CD4-positive, alpha-beta T cell treated with Interleukin-21 for 1 hour (primary cell): ENCODE data around the gene C12orf42.
A peak's percentile ranks its signal among the peaks of the same experiment; 100 is the strongest.
"Not testable (repeated sequence)": the region's sequence is repeated elsewhere in the genome, so short reads cannot be mapped to it uniquely, and the experiment has no call there.

ENCODE experiments used
- DNase-seq: peaks from one replicate; pipeline ENCODE4 v3.0.0-alpha.2; 2020

Gene C12orf42

DNA sequence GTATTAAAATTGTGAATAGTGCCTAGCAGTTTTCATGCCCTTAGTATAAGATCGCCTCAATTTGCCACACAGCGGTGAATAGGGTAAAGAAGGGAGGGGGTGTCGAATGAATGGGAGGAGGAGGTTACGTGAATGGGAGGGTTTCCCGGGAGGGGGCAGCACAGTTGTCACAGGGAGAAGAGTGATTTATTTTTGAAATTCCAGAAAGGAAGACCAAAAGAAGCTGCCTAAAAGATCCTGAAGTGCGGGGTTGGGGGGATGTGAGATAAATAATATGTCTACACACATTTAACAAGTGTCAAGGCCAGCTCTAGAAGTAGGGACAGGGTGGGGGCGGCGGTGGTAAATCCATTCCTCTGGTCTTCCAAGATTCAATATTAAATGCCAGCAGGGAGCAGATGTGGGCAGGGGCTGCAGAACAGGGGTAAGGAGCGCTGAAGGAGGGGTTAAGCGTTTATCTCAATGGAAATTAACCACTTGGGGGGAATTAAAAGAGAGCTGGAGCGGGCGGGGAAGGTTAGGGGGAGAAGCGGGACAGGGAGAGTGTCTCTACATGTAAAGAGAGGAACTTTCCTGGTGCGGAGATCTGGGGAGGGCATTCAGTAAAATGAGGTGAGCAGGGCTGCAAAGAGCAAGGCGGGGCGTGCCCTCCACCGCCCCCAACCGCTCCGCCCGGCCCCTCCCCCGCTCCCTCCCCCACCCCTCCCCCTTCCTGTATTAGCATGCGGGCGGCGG is 867 bp downstream of the C12orf42 start:
- DNase-seq, result no peak

DNA sequence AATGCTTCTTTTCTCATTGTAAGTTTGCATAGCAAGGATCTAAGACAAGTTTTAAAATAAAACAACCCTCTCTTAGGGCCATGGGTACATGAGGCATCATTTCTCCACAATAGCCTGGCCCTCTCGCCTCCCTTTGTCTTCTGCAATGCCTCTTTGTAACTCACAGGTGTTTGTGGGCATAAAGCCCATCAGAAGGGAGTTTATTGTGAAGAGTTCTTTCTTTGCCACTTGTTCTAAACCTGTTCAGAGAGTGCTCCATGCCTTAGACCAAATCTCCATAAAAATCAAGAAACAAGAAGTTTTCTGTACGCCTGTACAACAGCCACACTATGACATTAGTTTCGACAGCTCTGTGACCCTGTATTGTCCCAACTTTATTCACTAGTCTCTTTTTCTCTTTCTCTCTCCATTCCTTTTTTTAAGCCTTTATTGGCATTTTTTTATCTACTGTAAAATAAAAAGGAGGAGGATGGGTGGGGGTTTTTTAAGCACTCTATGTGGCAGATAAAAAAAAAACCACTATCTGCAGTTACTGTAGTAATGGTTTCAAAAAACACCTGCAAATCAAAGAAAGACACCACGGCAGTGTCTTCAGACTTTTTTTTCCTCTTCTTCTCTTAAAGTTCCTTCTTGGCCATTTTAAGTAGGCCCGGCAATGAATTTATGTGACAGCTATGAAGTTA is 1.6 kb downstream of the C12orf42 start:
- DNase-seq, result no peak

DNA sequence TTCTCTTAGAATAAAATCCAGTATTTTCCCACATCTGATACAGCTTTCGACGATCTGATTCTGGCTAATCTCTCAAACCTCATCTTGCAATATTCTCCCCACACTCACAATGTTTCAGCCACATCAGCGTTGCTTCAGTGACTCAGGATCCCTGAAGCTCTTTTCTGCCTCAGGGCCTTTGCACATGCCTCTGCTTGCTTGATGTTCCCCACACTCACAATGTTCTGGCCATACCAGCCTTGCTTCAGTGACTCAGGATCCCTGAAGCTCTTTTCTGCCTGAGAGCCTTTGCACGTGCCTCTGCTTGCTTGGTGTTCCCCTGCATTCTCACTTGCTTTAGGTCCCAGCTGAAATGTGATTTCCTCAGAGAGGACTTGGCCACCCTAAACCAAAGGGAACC is 2.6 kb downstream of the C12orf42 start:
- no peak for DNase-seq

DNA sequence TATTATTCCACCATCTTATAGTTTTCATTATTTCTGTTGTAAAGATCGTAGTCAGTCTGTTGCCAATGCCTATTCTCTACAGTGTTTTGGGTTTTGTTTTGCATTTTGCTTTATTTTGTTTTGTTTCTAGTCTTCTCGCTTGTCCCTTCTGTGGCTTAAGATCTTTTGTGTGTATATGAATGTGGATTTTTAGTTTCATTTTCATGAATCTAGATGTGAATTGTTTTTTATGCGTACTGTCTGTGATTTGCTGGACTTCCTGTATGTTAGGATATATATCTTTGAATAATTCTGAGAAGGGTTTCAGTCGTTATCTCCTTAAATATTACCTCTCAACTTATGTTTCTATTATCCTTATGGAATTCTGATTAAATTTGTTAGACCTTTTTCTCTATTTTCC is 13.4 kb downstream of the C12orf42 start:
- DNase-seq, result no peak

DNA sequence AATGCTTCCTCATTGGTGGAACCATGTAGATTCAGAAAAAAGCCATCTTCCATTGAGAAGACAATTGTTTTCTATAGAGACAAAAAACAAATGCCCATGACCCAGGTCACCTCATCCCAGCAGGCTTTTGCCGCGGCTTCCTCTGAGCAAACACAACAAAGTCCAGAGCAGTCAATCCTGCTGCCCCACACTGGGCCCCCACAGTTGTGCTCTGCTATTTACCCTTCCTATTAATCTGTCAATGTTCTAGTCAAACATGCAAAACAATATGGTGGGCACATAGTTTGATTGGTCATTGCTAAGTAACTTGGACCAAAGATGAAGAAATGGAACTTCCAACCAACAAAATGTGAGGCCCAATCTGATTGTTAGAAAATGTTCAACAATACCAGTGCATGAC is 20.7 kb downstream of the C12orf42 start:
- DNase-seq, result no peak

DNA sequence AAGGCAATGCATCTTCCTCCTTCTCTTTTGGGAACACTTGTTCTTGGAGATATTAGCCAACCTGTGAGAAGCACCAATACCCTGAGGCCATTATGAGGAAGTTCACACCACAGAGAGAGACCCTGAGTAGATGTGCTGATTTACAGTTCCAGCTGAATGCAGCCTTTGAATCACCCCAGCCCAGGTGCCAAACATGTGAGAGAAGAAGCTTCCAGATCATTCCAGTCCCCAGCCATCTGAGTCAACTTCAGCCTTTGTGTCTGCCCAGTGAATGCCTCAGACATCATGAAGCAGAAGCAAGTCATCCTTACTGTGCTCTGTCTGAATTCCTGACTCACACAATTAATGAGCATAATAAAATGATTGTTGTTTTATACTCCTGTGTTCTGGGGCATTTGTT is 25.1 kb downstream of the C12orf42 start:
- no peak for DNase-seq

DNA sequence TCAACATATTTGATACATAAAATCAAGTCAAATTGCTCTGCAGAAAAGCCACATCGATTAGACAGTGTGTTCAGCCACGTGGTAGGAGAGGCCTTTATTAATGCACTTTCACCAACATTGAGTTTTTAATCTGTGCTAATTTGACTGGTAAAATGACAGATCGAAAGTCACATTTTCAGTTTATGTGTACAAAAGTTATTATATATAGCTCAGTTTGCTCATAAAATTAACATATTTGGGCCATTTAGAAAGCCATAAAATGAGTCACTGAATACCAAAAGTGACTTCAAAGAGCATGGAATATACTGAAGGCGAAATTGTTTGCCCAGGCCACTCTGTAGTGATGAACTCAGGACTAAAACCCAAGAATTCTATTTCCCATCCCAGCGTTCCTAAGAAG is 26.0 kb downstream of the C12orf42 start:
- DNase-seq, result no peak

DNA sequence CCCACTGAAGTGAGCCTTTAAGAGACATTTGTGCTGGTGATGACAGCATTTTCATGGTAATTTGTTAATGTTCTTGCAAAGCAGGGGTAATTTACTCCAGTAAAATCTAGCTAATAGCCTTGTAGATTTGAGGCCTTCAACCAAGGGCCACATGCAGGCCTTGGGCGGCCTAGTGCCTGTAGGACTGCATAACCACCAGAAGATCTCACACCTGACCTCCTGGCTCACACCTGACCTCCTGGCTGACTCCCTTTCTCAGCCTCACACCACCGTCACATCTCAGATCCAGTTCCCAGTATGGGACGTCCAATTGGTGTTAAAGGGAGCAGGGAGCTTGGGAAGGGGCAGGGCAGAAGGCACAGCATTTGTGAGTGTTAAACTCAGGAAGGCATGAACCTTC is 26.9 kb downstream of the C12orf42 start:
- DNase-seq, result no peak

DNA sequence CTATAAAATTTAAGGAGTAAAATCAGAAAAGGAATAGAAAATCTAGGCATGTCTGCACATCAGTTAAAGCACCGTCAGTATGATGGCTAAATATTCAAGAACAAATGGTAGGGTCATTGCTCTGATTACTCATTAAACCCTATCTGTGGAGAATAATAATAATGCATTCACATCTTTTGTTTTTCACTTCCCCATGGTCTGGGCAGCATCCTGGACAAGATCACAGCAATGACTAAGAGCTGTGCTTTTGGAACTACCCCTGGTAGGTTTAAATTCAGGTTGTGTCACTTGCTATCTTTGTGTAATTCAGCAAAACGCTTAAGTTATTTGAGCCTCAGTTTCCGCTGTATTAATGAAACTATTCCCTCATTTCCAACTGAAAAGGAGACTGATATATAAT is 33.1 kb downstream of the C12orf42 start:
- no peak for DNase-seq

DNA sequence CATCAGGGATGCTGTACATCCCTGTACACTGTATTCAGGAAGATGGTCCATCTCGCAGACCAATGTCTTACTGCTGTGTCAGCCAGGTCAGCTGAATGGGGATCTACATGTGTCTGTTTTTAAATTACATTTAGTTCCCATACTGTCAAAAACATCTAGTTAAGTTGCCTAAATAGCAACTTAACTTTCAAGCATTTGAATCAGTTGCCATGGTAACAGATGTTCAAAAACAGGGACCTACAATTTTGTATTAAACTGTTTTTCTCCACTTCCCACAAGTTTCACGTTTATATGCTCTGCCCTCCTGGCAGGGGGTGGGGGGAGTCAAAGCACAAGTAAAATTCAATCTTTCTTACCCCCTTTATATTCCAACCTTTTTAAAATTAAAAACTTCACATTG is 38.3 kb downstream of the C12orf42 start:
- peak; percentile 10 for DNase-seq

DNA sequence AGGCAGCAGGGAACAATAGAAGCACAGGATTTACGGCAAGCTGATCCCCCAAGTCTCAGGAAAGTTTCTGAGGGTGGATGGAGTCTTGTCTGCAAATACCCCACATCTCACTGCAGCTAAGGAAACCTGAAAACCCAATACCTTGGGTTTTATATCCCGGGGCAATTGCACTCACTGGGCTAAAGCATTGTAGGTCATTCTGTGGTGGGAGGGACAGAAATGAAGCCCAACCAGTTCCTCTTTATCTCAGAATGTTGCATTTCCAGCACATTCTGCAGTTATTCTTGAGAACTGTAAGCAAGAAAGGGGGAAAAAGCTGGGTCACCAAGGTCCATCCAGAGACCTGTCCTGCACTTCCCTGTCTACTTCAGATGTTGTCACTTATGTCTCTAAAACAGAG is 39.8 kb downstream of the C12orf42 start:
- no peak for DNase-seq

DNA sequence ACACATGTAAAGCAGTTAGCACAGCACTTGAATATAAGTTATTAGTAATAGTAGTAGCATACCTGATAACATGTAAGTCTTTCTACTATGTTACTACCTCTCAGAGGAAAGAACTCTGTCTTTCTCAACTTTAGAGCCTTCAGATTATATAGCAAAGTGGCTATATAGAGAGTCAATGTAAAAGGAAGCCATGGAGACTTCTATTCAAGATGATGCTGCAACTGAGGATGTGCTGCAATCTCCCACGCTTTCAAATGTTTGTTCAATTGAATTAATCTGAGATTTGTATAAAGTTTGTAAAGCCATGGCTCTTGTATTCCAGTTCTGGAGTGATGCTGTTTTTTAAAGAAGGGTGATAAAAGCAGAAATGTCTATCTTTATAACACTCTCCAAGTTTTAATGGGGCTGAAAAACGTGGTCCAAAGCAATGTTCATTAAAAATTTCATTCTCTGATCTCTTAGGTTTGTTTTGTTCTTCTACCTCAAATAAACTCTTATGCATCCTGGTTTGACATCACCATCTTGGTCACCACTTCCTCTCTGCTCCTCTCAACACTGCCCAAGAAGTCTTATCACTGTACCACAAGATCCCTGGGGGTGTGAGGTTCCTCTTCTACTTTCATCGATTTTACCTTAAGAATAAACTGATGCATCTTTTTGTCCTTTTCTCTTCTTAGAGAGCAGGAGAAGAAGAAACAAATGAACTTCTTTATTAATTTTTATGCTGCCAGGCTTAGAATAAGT is 40.6 kb downstream of the C12orf42 start:
- peak; percentile 34 for DNase-seq

DNA sequence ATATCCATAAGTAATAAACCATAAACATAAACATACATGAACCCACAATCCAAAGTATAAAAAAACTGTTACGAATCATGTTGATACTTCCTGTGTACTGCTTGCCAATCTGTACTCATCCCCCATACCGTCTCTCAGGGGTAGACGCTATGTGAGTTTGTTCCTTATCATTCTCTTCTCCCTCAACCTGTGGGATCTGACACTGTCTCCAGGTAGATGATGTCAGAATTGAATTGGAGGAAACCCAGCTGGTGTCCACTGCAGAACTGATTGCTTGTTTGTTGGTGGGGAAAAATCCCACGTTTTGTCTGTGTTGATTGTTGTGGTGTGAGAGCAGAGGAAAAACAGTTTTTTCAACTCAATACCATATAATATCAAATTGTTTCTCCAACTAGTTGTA is 50.8 kb downstream of the C12orf42 start:
- no peak for DNase-seq

DNA sequence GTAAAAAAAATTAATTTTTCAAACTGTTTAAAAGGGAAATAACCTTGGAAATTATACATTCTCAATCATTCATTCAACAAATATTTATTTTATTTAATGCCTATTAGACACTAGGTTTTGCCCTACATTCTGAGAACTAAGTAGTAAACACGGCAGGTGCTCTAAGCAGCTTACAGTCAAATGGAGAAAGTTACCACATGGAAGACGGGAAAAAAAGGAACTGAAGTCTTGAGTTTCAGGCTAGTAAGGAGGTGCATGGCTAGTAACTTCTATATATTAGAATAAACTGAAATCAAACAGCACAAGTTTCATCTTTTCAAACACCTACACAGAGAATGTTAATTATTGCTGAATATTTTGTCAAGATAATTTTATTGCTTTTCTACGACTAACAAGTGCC is 52.9 kb downstream of the C12orf42 start:
- DNase-seq, result no peak

DNA sequence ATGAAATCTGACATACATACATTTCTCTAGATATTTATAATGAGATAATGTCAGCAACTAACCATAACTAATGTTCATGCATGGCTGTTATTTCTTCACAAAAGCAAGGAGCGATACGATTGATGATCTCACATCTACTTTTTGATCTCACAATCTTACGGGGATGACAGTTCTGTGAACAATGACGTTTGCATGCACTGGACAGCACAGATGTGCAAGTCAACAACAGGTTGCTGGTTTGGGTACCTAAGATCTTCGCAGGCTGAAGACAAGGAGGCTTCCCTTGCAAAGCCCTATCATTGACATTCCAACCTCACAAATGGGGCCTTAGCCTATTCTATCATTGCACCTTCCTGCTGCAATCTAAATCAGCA is 53.6 kb downstream of the C12orf42 start:
- no peak for DNase-seq

DNA sequence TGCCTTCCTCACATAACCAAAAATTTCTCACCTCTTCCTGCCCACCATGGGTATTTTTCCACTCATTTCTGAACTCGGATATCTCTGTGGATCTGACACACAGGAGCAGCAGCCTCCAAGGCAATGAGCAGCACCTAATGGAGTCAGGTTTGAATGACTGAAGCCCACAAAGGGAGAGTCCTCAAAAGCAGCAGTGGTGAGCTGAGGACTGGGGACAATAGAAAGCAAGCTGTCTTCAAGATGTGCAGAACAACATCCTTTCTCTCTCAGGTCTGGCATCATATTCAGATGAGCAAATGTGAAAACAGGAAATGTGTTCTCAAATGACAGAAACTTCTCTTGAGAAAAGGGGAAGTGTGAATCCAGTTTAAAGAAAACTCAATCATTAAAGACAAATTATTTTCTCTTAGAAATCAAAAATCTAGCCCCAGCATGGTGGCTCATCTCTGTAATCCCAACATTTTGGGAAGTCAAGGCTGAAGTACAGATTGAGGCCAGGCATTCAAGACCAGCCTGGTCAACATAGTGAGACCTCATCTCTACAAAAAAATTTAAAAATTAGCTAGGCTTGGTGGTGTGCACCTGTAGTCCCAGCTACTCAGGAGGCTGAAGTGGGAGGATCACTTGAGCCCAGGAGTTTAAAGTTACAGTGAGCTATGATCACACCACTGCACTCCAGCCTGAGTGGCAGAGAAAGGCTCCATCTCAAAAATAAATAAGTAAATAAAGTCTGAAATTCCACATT is 54.2 kb downstream of the C12orf42 start:
- DNase-seq, result peak; percentile 53

DNA sequence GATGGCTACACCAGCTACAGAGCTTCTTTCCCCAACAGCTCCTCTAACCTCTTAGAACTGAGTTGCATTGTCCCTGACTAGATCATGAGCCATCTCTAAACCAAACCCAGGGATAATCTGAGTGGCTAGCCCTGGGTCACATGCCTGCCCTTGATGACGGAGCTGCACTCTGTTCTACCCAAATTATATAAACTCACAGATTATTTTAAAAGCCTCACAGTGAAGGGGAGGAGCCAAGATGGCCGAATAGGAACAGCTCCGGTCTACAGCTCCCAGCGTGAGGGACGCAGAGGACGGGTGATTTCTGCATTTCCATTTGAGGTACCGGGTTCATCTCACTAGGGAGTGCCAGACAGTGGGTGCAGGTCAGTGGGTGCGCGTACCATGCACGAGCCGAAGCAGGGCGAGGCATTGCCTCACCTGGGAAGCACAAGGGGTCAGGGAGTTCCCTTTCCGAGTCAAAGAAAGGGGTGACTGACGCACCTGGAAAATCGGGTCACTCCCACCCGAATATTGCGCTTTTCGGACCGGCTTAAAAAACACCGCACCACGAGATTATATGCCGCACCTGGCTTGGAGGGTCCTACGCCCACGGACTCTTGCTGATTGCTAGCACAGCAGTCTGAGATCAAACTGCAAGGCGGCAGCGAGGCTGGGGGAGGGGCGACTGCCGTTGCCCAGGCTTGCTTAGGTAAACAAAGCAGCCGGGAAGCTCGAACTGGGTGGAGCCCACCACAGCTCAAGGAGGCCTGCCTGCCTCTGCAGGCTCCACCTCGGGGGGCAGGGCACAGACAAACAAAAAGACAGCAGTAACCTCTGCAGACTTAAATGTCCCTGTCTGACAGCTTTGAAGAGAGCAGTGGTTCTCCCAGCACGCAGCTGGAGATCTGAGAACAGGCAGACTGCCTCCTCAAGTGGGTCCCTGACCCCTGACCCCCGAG is 61.3 kb downstream of the C12orf42 start:
- DNase-seq, result peak; percentile 60

DNA sequence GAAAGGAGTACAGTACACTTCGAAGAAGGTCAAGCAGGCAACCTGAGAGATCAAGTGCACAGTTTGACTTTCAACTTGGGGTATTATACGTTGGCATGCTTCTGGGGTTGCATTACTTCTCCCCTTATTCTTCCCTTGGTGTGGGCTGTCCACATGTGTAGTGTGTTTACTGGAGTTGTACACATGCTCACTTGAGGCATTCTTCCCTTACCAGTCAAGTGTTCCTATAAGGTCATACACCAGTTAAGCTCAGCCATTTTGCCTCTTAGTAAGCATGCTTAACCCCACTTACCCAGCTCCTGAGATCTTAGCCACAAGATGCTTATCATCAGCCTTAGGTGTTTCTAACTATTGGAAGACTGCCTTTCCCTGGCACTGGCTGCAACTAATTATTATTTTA is 63.8 kb downstream of the C12orf42 start:
- DNase-seq, result no peak

DNA sequence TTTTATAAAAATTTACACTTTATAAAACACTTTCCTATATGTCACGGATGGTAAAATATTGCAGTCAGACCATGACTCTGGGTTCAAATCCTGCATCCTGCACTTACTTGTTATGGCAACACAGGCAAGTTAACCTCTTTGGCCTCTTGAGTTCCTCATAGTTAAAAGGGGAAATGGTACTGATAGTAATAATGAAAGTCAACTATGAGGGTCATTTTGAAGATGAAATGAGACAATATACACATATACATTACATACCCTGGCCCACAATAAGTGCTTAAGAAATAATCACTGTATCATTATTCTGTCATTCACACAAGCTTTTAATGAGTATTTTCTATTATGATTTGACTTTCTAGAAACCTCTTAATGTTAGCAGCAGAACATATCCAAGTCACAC is 64.4 kb downstream of the C12orf42 start:
- DNase-seq, result no peak

DNA sequence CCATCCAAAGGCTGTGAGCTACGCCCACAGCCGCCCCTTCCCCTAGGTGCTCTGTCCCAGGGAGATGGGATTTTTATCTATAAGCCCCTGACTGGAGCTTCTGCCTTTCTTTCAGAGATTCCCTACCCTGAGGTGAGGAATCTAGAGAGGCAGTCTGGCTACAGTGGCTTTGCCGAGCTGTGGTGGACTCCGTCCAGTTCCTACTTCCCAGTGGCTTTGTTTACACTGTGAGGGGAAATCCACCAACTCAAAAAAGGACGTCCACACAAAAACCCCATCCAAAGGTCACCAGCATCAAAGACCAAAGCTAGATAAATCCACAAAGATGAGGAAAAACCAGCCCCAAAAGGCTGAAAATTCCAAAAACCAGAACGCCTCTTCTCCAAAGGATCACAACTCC is 70.1 kb downstream of the C12orf42 start:
- not testable (repeated sequence) for DNase-seq

DNA sequence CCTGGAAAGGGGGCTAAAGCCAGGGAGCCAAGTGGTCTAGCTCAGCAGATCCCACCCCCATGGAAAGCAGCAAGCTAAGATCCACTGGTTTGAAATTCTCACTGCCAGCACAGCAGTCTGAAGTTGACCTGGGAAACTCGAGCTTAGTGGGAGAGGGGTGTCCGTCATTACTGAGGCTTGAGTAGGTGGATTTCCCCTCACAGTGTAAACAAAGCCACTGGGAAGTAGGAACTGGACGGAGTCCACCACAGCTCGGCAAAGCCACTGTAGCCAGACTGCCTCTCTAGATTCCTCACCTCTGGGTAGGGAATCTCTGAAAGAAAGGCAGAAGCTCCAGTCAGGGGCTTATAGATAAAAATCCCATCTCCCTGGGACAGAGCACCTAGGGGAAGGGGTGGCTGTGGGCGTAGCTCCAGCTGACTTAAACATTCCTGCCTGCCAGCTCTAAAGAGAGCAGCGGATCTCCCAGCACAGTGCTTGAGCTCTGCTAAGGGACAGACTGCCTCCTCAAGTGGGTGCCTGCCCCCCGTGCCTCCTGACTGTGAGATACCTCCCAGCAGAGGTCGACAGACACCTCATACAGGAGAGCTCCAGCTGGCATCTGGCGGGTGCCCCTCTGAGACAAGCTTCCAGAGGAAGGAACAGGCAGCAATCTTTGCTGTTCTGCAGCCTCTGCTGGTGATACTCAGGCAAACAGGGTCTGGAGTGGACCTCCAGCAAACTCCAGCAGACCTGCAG is 70.8 kb downstream of the C12orf42 start:
- not testable (repeated sequence) for DNase-seq

DNA sequence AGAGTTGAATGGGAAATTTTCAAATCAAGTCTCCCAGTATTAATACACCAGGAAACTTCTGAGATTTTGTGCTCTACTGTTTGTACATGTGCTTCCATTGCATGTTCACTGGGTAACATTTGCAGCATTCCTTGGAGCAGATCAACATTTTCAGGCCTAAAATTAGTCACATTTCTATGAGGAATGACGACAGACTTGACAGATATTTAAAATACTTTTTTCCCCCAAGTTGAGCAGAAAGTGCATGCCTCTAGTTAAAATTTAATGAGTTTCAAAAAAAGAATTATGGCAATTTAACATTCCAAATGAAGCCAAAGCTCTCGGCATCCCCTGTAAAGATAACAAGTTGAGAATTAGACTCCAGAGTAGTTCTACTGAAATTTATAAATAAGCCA is 72.3 kb downstream of the C12orf42 start:
- DNase-seq, result no peak
